Brain pericyte (primary cell): ENCODE data around the gene CADPS2.
A peak's percentile ranks its signal among the peaks of the same experiment; 100 is the strongest.

Experiments used
- DNase-seq: peaks from one replicate; pipeline ENCODE4 v3.0.0-alpha.2; 2012; ENCODE audit warnings: low read depth, low spot score

The CADPS2 gene

GRCh38 chr7:122886357-122887081 lies at the start of gene CADPS2:
Gene CADPS2, minus strand, starts transcription at chr7:122886460. Its CDS starts 123 bp downstream, at chr7:122886337.
- DNase-seq = peak; percentile 55

- no peak for DNase-seq
Measured at GRCh38 chr7:122935620-122936019, 49.4 kb upstream of the CADPS2 start.

GRCh38 chr7:122919643-122920181 lies 33.5 kb upstream of the CADPS2 start:
- DNase-seq = no peak

GRCh38 chr7:122914812-122915211 lies 28.6 kb upstream of the CADPS2 start:
- no peak for DNase-seq

GRCh38 chr7:122913608-122914007 lies 27.3 kb upstream of the CADPS2 start:
- no peak for DNase-seq

GRCh38 chr7:122902751-122903495 lies 16.7 kb upstream of the CADPS2 start:
- no peak for DNase-seq

GRCh38 chr7:122901250-122901649 lies 15.0 kb upstream of the CADPS2 start:
- no peak for DNase-seq

GRCh38 chr7:122896509-122896908 lies 10.2 kb upstream of the CADPS2 start:
- DNase-seq = no peak

- DNase-seq = no peak
Measured at GRCh38 chr7:122893486-122893885, 7.2 kb upstream of the CADPS2 start.

GRCh38 chr7:122889116-122889515 lies 2.9 kb upstream of the CADPS2 start:
- DNase-seq = no peak

GRCh38 chr7:122887848-122888247 lies 1.6 kb upstream of the CADPS2 start:
- DNase-seq = no peak

GRCh38 chr7:122887198-122887597 lies 938 bp upstream of the CADPS2 start:
- no peak for DNase-seq

GRCh38 chr7:122885583-122886356 lies 490 bp downstream of the CADPS2 start:
- no peak for DNase-seq

- DNase-seq = no peak
Measured at GRCh38 chr7:122884186-122884585, 2.1 kb downstream of the CADPS2 start.

- no peak for DNase-seq
Measured at GRCh38 chr7:122883049-122883680, 3.1 kb downstream of the CADPS2 start.

GRCh38 chr7:122881324-122881723 lies 4.9 kb downstream of the CADPS2 start:
- DNase-seq = no peak

- no peak for DNase-seq
Measured at GRCh38 chr7:122869260-122869659, 17.0 kb downstream of the CADPS2 start.

GRCh38 chr7:122867471-122867980 lies 18.7 kb downstream of the CADPS2 start:
- no peak for DNase-seq

- DNase-seq = no peak
Measured at GRCh38 chr7:122864838-122865237, 21.4 kb downstream of the CADPS2 start.

GRCh38 chr7:122864016-122864415 lies 22.2 kb downstream of the CADPS2 start:
- no peak for DNase-seq

- DNase-seq = no peak
Measured at GRCh38 chr7:122858320-122858719, 27.9 kb downstream of the CADPS2 start.
